GM12892 (cell line): ENCODE results near the gene FBP2.

ENCODE experiments used
- DNase-seq: peaks from one replicate; pipeline ENCODE4 v3.0.0; 2011; ENCODE audit not compliant: insufficient read length
- FAIRE-seq: peaks from 2 replicates; lab custom pipeline; 2011; peaks lifted over from hg19 to GRCh38; lab: Jason Lieb, UNC
- POLR2A ChIP-seq: IDR thresholded peaks from 2 replicates; pipeline ENCODE4 v1.6.1; 2011; ENCODE audit warnings: low read depth, low read length, control low read depth
- POLR2AphosphoS5 ChIP-seq: IDR thresholded peaks from 2 replicates; pipeline ENCODE4 v1.6.1; 2011; ENCODE audit warnings: low read depth, low read length, control low read depth
- TAF1 ChIP-seq: IDR thresholded peaks from 2 replicates; pipeline ENCODE4 v1.6.1; 2011; ENCODE audit warnings: low read depth, mild to moderate bottlenecking, control low read depth, low read length, borderline replicate concordance

The FBP2 gene

GRCh38 chr9:94517254-94517653 lies 76.4 kb downstream of the FBP2 start:
- DNase-seq = no peak
- no peak for FAIRE-seq
- TF ChIP-seq POLR2AphosphoS5 = no peak
- TF ChIP-seq TAF1 = no peak
- TF ChIP-seq POLR2A = no peak

DNA sequence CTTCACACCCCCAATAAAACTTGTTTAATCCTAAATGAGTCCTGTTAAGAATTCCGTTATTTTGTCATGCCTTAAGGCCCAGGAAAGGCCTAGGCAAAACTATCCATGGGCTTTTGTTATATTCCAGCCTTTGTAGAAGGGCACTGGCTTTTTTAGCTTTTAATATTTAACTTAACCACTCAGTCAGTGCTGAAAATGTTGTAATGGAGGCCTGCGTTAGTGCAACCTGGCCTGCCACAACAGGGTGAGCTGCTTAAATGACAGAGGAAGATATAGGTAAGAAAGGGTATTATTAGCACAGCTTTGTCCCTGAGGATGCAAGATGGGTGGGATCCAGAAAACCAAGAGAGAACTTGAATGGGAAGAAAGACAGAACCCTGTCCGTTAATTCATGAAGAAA lies 78.9 kb downstream of the FBP2 start:
- DNase-seq (no peak), FAIRE-seq (no peak)
- TF ChIP-seq TAF1 = no peak
- TF ChIP-seq POLR2A = no peak
- no peak for TF ChIP-seq POLR2AphosphoS5

DNA sequence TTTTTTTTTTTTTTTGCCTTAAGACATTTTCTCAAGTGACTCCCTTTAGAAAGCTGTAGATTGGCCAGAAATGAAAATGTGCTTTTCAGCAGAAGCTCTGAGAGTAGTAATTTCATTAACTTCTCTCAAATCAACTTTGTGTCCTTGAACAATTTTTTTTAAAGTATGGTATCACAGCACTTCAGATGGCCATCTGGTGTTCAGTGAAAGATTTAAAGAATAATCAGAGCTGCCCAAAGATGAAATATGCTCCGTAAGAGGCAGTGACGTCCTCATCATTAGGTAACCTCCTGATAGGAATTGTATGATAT lies 81.7 kb downstream of the FBP2 start:
- FAIRE-seq (no peak), DNase-seq (no peak)
- TF ChIP-seq POLR2AphosphoS5 (no peak), TAF1 (no peak), POLR2A (no peak)

DNA sequence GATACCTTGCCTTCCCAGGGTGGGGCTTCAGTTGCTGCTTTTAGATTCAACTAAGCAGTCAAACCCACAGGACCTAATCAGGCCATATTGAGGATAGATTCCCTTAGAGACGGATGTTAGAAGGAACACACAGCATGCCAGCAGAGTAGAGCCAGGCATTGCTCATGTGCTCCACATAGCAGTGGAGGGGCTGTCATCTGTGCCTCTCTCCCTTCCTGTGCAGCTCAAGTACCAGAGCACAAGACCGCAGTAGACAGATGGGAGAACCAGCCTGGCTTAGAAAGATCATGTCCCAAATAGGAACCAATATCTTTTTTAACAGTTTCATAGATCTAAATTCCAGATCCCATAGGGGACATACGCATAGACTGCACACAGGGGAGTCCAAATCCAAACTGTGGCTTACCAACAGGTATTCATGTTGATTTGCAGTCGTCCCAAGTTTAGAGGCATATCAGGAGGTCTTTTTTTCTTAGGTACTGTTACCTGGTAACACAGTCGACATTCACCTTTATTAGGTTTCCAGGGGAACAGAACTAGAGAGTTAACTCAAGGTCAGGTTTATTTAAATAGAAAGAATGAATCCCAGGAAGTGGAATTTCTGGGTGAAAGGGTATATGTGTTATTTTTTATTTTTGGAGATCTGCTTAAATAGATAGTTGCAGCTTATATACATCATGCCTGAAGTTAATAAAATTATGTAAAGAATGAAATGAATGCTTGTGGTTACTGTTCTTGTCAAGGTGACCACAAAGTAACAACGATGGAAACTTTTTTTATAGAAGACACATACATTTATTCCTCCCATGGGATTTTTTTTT lies 82.3 kb downstream of the FBP2 start:
- DNase-seq (no peak), FAIRE-seq (no peak)
- TF ChIP-seq POLR2A (no peak), TAF1 (no peak), POLR2AphosphoS5 (no peak)
